GM21529 (cell line): Measurements from ENCODE around the gene CCDC90B.
"Not testable (repeated sequence)": the region's sequence is repeated elsewhere in the genome, so short reads cannot be mapped to it uniquely, and the experiment has no call there.

Source experiments
- ATAC-seq: cut with Tn5 transposase; IDR thresholded peaks from one replicate; pipeline ENCODE4 v1.9.1; 2021; ENCODE audit not compliant: unreplicated experiment

Gene CCDC90B, protein sequence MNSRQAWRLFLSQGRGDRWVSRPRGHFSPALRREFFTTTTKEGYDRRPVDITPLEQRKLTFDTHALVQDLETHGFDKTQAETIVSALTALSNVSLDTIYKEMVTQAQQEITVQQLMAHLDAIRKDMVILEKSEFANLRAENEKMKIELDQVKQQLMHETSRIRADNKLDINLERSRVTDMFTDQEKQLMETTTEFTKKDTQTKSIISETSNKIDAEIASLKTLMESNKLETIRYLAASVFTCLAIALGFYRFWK

DNA sequence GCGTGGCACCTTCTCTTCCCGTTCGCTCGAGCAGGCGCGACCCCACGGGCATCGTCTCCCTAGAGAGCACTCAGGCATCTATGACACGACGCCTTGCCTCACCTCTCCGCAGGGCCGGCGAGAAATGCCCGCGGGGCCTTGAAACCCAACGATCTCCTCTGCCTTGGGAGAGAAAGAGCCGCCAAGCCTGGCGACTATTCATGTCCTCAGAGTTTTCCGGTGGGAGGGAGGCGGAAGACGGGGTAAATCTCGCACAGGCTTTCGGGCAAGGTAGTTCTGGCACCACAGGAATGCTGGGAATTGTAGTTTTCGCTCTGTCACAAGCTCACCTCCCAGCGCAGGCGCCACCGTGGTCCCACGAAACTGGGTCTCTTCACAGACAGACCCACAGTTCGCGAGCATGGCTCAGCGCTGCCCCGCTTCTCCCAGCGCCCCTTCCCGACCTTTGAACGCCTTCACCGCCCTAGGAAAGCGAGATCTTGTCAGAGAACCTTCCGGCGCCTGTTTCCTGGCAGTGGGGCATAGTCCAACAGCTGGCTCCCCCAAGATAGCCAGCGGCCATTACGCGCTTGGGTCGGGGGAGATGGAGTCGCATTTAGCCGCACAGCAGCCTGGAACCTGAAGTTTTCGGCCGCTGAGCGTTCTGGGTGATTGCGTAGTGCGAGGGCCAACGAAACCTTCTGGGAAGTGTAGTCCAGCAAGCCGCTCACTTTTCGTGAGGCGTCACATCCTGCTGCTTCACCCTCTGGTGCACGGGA is at the start of gene CCDC90B:
TSS of gene CCDC90B (minus strand) at position 597 of the 758 bp plus-strand sequence. CDS start at position 202, 395 bp downstream.
- peak; percentile 88 for ATAC-seq

DNA sequence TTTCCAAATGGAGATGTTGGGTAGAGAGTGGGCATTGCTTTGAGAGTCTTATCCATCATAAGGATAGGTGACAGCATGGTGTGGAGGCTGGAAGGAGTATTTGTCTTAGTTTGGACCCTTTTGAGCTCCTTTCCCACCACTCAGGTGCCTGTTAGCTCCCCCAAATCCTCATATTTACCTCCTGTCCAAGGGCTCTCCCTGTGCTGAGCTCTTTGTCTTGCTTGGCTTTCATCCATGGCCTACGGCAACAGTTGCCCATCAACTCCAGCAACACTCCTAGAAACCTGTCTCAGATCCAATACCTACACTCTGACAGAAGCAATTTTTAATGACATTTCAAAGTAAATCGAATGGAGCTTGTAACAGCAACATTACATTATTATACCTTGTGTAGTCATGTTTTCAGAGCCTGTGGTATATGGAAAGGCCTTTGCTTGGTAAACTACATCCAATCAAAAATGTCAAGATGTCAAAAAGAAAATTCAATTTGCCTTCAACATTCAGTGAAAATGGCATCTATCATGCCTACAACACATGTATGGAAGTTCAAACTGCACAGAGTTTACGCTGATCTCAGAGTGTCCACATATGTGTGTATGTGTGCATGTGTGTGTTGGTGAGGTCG is 49.4 kb upstream of the CCDC90B start:
- no peak for ATAC-seq

DNA sequence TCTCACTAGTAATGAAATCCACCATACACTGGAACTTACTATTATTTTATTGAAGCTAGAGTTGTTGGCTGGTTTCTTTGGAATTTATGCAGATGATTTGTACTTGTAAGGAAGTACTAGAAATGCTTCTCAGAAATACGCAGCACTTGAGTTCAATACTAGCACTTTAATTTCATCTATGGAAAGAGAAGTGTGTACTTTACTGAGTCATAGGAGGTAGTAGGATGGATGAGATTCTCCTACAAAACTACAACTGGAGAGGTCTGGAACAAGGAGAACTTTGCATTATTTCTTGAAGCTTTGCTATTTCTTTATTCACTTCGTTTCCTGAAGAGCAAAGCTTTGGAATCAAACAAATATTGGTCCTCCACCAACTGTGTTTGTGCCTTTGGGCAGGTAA is 44.1 kb upstream of the CCDC90B start:
- no peak for ATAC-seq

DNA sequence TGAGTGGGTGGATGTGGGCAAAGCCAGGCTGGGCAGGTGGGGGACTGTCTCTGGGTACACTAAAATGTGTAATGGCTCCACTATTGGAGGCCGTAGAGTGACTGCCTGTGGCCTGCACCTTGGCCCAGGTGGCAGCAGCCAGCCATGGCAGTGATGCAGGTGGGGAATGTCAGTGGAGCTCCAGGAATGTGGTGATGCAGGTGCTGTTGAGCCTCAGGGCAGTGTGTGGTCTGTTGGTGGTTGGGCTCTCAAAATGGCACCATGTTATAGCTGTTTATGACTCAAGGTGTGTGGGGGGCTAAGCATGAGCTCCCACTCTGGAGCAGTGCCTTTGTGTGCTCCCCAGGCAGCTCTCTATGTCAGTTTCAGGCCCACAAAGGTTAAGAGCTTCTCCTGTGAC is 40.2 kb upstream of the CCDC90B start:
- ATAC-seq, result no peak

DNA sequence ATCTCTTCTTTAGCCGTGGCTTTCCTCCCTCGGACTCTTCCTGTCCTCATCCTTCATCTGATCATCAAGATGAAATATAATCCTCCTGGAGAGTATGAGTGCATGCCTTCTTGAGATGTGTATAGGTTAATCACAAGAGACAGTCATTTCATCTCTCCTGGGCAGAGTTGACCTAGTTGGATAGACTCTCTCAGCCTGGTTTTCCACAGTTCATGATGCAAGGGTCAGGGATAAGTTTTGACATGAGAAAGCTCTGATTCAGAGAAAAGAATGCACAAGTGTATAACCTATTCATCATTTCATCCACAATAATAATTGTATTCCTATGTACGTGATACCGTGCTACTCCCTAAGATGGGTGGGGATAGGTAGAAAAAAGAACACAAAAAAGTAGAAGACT is 33.2 kb upstream of the CCDC90B start:
- ATAC-seq, result no peak

DNA sequence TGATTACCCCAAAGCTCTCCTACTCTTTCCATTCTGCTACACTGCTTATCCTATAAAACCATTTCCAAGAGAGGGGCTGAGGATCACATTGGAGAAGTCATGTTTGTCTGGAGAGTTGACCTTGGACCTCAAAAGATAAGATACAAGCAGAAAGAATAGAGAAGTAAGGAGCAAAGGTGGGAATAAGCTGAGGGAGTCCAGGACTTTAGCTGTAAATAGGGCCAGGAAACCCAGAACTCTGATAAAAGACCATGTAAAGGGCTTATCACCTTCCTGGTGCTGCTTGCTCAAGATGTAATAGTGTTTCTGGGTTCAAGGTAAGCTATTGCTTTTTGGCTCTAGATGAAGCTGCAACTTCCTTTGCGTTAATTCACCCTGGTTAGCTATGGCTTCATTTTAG is 32.8 kb upstream of the CCDC90B start:
- no peak for ATAC-seq

DNA sequence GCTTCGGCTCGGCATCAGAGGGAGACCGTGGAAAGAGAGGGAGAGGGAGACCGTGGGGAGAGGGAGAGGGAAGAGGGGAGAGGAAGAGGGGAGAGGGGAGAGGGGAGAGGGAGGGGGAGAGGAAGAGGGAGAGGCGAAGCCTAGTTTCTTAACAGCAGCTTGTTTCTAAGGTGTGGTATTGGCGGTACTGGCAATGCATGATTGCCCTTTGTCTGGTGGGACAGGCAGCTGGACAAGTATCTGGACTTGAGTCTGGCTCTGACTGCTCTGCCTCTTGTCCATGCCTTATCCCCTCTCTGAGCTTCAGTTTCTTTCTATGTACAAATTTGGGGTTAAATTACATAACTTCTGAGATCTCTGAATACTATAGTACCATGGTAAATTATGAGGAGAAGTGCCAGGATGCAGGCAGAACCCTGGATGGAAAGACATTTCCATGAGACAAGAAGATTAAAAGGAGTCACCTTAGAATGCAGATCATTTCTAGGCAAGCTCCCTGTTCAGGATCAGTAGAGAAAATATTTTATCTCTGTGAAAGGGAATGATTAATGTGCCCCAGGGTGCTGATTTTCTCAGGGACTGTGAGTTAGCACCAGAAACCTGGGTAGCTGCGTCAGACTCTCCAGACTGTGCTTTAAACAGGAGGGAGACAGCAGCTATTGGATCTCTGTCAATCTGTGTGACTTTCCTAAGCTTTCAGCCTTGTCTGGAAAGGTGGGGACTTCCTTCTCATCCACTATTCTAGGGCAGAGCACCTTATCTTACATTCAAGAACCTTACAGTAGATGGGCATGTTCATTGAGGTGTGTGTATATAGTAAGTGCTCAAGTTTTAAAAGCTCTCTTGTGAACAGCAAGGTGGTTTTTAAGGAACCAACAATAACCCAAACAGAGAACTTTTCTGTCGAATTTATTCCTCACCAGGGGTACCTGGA is 31.9 kb upstream of the CCDC90B start:
- ATAC-seq, result no peak

DNA sequence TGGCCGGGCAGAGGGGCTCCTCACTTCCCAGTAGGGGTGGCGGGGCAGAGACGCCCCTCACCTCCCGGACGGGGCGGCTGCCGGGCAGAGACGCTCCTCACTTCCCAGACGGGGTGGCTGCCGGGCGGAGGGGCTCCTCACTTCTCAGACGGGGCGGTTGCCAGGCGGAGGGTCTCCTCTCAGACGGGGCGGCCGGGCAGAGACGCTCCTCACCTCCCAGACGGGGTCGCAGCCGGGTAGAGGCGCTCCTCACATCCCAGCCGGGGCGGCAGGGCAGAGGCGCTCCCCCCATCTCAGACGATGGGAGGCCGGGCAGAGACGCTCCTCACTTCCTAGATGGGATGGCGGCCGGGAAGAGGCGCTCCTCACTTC is 30.7 kb upstream of the CCDC90B start:
- ATAC-seq, result not testable (repeated sequence)

DNA sequence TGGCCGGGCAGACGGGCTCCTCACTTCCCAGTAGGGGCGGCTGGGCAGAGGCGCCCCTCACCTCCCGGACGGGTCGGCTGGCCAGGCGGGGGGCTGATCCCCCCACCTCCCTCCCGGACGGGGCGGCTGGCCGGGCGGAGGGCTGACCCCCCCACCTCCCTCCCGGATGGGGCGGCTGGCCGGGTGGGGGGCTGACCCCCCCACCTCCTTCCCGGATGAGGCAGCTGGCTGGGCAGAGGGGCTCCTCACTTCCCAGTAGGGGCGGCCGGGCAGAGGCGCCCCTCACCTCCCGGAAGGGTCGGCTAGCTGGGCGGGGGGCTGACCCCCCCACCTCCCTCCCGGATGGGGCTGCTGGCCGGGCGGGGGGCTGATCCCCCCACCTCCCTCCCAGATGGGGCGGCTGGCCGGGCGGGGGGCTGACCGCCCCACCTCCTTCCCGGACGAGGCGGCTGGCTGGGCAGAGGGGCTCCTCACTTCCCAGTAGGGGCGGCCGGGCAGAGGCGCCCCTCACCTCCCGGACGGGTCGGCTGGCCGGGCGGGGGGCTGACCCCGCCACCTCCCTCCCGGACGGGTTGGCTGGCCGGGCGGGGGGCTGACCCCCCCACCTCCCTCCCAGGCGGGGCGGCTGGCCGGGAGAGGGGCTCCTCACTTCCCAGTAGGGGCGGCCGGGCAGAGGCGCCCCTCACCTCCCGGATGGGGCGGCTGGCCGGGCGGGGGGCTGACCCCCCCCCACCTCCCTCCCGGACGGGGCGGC is 30.2 kb upstream of the CCDC90B start:
- ATAC-seq, result not testable (repeated sequence)

DNA sequence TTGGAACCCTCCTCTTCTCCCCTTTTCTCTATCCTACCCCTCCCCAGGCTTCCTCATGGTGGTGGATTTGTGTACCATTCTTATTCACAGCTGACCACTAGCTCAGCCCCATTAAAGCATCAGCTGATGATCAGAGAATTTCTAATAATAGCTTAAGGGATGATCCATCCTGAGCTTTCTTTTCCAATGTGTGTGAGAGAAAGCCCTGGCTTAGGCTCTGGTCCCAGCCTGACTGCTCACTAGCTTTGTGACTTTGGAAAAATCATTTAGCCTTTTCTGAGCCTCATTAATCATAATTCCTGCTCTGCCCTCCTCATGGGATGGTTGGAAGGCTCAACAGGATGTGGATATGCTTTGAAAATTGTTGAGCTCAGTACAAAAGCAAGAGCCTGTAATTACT is 26.3 kb upstream of the CCDC90B start:
- ATAC-seq, result no peak

DNA sequence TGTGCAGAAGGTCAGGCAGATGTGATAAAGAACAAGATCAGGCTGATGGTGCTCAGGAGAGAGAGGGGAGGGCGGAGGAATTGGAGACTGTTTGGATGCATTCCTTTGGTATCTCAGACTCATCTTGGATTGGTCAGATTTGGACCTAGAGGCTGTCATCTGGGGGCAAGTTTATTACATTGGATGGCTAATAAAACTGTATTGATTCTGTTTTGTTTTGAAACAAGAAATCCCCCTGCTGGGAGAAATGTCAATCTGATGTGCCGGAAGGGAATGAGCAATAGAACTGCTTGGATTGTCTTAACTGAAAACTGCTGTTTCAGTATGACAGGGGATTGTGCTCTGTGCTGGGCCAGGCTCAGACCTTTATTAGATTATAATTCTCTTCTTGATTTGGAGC is 25.5 kb upstream of the CCDC90B start:
- no peak for ATAC-seq

DNA sequence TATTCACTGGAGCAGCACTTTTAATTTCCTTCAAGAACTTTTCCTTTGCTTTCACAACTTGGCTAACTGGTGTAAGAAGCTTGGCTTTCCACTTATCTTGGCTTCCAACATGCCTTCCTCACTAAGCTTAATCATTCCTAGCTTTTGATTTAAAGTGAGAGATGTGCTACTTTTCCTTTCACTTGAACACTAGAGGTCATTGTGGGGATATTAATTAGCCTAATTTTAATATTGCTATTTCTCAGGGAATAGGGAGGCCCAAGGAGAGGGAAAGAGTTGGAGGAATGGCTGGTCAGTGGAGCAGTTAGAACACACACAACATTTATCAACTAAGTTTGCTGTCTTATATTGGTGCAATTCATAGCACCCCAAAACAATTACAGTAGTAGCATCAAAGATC is 24.6 kb upstream of the CCDC90B start:
- no peak for ATAC-seq

DNA sequence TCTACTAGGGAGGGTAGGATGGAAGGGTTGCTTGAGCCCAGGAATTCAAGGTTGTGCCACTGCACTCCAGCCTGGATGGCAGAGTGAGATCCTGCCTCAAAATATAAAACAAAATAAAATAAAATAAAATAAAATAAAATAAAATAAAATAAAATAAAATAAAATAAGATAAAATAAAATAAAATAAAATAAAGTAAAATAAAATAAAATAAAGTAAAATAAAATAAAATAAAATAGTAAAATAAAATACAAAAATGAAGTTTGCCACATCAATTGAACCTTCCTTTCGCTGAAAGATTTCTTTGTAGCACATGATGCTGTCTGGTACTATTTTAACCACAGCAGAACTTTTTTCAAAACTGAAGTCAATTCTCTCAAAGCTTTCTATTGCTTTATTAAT is 22.4 kb upstream of the CCDC90B start:
- ATAC-seq, result not testable (repeated sequence)

DNA sequence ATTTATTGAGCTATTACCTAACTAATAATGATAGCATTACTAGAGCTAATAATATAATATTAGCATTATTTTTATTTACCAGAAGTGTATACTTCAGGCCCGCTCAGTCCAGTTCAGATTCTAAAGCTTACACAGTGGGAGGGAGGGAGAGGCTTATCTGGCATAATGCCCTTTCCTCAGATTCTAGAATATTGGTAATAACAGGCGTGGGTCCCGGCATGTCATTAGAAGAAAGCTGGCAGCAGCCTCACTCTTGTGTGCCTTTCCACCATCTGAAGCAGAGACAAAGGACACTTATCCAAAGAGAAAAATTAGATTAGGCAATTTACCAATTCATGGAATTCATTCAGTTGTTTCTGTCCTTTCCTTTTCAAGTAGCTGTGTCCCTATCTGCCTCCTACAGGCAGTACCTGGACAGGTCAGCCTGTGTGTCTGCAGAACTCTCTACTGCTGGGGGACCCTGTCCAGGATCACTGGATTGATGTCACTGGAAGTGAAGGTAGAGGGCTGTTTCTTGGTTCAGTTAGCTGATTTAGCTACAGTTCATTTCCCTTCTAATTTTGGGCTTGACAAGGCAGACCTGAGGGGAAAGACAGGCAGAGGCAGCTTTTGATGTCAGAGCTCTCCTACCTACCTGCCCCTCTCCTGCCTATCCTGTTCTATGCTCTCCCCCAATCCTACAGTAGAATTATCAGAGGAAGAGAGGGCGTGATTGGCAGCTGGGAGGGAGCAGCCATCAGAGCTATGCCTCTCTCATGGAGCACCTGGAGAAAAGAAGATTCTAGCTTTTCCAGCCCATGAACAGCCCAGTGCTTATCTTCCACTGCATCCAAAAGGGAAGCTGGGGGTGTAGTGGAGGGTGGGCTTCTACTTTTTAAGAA is 20.3 kb upstream of the CCDC90B start:
- ATAC-seq, result no peak

DNA sequence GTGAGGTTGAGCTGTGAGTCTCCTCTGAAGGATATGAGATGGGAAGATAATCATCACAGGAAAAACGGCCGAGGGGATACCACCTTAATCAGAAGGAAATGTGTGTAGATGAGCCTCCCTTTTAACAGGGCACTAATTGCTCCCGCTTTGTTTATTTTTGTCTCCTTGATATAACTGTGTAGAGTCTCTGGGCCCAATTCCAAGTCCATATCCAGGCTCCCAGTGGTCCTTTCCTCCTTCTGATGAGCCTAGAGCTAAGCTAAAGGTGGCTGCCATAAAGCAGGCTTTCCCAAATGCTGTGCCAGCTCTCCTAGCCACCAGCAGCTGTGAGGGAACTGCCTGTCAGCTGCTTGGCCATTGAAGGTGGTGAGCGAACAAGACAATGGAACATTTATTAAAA is 17.1 kb upstream of the CCDC90B start:
- ATAC-seq, result no peak

DNA sequence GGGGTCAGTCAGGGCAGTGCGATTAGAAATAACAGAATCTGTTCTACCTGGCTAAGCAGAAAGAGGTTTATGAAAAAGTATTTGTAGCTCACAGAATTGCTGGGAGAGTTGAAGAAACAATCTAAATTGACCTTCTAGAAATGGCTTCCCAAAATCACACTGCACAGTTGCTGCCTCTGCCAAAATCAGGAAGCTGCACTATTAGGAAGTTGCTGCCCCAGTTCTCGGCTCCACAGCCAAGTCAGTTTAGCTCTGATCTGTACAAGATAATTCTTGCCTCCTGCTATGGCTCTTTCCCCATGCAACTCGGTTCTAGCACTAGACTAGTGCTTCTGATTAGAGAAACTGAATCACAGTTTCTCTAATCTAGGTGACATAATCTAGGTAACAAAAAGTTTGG is 16.0 kb upstream of the CCDC90B start:
- no peak for ATAC-seq

DNA sequence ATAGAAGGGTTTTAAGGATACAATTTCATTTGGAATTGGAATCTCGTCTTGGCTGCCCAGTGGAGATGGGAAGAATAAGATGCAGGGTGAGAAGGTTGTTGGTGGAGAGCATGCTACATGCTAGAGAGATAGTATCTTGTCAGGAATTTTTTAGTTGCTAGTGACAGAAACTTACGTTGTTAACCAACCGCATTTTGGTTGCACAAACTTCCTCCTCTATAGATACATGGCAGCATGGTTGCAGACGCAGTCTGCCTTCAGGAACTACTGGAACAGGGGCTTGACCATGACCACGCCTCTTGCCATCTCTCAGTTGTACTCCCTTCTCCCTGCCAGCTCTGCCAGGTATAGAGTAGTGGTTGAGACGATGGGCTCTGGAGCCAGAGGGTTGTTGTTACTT is 13.5 kb upstream of the CCDC90B start:
- no peak for ATAC-seq

DNA sequence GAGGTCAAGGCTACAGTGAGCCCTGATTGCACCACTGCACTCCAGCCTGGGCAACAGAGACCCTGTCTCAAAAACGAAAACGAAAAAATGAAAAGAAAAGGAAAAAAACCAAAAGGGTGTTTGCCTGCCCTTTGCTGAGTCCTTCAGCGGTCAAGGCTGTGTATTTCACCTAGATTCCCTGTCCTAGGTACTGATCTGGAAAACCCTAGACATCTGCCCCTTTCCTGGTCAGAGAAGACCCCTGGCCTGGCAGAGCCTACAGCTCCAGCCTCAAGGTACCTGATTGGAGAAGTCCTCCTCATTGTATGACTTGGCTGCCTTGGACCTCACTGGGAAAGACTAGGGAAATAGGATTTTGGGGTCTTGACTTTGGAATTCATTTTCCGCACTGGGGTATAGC is 8.0 kb upstream of the CCDC90B start:
- no peak for ATAC-seq

DNA sequence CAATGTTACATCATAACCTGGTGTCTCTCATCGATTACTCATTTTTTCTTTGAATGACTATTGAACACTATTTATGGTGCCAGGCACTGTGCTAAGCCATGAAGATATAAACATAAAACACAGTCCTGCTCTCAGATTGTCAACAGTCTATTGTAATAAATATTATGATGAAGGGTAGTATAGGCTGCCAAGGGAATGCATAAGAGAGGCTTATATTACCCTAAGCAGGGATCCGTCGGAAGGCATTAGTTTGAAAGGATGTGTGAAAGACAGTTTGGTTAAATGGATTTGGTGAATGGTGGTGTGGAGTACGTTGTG is 7.2 kb upstream of the CCDC90B start:
- no peak for ATAC-seq
